Stimulated activated CD8-positive, alpha-beta memory T cell treated with anti-CD3 and anti-CD28 coated beads, Interleukin-7, amount 100 ng/mL, for 1 hour (primary cell): Measurements from ENCODE around the gene DNM1.
"Not testable (repeated sequence)": the region's sequence is repeated elsewhere in the genome, so short reads cannot be mapped to it uniquely, and the experiment has no call there.

Source experiments
- DNase-seq, 2 donors: peaks; one replicate each; pipeline ENCODE4 v3.0.0-alpha.2; 2020; ENCODE audit warnings: low read depth in 2 of 2

DNM1 gene

DNA sequence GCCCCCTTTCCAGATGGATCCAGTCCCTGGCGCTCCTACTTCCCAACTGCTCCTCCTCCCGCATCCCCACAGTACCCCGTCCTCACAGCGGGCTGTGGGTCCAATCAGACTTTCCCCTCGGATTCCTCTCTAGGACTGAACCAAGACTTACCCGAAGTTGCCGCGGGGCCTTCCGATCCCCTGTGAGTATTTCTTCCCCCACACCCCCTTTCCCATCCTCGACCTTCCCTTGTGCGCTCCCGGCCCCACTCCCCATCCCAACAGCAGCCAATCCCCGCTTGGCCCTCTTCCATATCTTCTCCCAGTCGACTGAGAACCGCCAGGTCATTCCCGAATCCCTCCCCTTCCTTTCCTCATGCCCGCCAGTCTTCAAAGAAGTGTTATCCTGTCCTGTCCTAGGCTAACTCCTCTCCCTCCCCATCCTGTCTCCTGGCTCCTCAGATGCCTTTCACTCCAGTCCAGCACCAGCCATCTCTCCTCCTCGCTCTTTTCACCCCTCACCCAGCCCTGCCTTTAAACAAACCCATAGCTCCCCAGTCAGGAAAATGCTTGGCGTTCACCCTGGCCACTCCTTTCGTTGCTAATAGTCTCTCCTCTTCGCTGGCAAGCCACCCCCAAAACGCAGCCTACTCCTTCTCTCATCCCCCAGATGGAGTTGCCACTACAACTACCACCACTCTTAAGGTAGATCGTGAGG, 73.5 kb downstream of the DNM1 start:
- no peak for DNase-seq

DNA sequence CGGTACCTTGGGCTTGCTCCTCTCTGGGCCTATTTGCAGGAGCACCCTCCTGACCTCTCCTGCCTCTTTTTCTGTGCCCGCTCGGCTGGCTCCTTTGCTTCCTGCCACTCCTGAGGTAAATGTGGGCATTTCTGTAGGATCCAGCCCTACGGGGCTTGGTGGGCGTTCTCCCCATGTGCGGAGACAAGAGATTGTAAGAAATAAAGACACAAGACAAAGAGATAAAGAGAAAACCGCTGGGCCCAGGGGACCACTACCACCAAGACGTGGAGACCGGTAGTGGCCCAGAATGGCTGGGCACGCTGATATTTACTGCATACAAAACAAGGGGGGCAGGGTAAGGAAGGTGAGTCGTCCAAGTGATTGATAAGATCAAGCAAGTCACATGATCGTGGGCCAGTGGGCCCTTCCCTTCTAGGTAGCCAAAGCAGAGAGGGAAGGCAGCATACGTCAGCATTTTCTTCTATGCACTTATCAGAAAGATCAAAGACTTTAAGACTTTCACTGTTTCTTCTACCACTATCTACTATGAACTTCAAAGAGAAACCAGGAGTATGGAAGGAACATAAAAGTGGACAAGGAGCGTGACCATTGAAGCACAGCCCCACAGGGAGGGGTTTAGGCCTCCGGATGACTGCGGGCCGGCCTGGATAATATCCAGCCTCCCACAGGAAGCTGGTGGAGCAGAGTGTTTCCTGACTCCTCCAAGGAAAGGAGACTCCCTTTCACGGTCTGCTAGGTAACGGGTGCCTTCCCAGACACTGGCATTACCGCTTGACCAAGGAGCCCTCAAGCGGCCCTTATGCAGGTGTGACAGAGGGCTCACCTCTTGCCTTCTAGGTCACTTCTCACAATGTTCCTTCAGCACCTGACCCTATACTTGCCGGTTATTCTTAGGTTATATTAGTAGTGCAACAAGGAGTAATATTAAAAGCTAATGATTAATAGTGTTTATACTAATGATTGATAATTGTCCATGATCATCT, 76.2 kb downstream of the DNM1 start:
- not testable (repeated sequence) for DNase-seq

DNA sequence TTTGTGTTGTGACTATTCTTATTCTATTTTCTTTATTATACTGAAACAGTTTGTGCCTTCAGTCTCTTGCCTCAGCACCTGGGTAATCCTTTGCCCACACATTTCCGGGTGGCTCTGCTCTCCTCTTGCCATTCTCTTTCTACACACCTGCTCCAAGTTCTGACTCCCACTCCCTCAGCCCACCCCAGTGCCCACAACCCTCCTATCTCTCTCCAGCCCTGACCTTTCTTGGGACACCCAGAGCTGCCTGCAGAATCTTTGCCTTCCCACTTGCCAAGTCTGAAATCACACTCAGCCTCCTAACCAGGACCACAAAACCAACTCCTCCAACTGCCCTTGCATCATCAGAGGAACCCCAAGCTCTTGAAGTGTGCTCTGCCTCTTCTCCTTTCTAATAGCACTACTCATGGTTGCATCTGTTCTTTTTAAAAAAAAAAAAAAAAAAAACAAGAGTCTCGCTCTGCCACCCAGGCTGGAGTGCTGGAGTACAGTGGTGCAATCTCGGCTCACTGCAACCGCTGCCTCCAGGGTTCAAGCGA, 77.0 kb downstream of the DNM1 start:
- DNase-seq = no peak

DNA sequence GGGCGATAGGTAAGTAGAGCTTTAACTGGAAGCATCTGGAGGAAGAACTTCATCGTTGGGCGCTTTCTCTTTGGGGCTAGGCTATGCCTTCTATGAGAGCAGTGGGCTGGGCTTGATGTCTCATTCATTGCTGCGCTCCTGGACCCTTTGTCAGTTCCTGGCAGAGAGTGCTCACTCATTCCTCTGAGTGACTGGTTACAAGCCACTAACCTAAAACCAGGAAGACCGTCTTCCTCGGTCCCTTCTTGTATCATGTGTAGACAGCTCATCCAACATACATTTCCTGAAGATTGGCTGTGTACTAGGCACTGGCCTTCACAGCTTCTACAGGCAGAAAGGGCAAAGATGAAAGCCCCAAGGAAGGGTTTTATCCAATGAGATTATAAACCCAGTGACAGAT, 79.3 kb downstream of the DNM1 start:
- no peak for DNase-seq

GRCh38 chr9:128285033-128285784, 82.0 kb downstream of the DNM1 start:
- DNase-seq = no peak

GRCh38 chr9:128286440-128286839, 83.3 kb downstream of the DNM1 start:
- DNase-seq = no peak

DNA sequence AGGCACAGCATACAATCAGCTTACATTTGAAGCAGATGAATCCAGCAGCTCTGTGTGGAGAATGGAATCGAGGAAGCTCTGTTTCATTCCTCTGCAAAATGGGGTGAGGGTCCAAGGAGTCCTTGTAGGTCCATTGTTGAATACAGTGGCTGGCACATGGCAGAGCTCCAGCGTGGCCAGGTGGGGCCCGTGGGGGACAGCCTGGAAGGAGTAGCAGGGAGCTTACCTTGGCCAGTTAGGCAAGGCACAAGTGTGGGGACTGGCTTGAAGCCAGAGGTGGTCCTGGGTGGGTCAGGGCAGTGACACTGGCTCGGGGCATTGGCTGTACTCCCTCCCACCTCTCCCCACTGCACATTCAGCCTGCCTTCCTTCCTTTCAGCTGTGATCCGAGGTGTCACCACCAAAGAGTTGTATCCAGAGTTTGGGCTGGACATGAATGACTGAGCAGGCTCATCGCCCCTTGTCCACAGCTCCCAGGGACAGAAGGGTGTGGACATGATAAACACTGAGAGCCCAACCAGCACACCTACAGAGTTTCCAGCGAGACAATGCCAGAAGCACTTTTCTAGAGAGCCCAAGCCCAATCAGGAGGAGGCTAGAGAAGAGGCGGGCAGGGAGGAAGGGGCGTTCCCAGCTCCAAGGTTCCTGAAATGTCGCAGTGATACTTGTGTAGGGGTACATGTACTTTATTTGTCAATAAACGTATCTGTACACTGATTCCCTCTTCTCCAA, 85.3 kb downstream of the DNM1 start:
- DNase-seq = no peak

DNA sequence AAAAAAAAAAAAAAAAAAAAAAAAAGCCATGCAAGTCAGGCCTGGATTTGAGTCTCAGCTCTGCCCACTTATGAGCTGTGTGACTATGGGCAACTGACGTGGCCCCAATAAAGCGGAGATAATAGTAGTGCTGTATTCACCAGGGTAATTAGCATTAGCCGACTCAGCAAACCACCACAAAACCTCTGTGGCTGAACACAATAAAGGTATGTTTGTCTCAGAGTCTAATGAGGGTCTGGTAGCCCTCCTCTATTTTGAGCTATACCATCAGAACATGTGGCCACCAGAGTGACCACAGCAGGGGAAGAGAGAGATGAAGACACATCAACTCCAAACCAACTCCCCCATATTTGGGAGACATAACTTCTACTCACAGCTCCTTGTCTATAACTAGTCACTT, 88.8 kb downstream of the DNM1 start:
- no peak for DNase-seq

DNA sequence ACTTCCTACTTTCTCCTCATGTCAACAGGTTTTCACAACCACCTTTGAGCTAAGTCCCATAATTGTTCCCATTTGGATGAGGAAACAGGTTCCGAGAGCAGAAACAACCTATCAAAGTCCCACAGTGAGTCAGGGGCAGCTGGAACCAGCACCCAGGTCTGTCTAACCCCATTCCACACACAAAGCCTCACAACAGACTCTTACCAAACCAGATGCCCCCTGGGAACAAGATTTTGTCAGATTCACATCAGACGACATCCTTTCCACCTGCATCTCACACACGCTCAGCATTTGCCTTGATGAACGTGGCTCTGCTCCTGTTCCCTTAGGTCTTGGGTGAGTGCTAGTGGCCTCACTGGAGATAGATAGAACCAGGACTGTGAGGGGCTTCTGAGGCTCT, 89.9 kb downstream of the DNM1 start:
- DNase-seq = no peak

- DNase-seq = no peak
Observed at GRCh38 chr9:128294142-128294541, 91.0 kb downstream of the DNM1 start.

DNA sequence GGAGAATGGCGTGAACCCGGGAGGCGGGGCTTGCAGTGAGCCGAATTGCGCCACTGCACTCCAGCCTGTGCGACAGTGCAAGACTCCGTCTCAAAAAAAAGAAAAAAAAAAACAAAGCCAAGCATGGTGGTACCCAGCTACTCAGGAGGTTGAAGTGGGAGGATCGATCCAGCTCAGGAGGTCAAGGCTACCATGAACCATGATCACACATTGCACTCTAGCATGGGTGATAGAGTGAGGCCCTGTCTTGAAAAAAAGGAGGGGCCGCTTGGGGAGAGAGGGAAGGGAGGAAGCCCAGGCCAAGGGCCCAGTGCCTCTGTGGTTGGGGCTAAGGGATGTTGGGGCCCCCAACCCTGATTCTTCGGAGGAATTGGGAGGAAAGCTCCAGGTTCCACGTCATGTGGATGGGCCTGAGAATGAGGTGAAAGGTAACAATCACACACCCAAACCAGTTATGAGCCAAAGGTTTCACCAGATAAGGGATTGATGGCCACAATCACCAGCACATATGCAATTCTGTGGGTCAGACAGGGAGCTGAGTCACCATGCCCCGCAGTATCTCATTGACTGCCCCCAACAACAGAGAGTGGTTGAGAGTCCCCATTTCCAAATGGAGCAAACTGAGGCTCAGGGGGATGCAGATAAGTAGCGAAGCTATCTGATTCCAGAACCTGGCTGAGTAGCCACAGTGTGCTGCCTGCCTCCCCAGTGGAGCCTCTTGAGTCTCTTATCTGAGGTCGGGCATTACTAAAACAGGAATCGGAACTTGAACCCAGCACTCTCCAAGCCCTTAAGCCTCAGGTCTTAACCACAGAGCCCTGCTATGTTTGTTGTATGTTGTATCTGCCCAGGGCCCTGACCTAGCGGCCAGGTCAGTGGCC, 93.4 kb downstream of the DNM1 start:
- no peak for DNase-seq

GRCh38 chr9:128297221-128297773, 94.1 kb downstream of the DNM1 start:
- DNase-seq = no peak

GRCh38 chr9:128298535-128299482, 95.6 kb downstream of the DNM1 start:
- DNase-seq = no peak

- DNase-seq = no peak
Observed at GRCh38 chr9:128304136-128304970, 101.2 kb downstream of the DNM1 start.
